IPS-11a (cell line): ENCODE data around the gene AQP3.
"Not testable (repeated sequence)": the region's sequence is repeated elsewhere in the genome, so short reads cannot be mapped to it uniquely, and the experiment has no call there.

Experiments used
- H3K4me3 ChIP-seq: one replicate; pipeline ENCODE4 v1.5.1; 2013; ENCODE audit warnings: low read depth, low read length, control low read depth

AQP3 gene

DNA sequence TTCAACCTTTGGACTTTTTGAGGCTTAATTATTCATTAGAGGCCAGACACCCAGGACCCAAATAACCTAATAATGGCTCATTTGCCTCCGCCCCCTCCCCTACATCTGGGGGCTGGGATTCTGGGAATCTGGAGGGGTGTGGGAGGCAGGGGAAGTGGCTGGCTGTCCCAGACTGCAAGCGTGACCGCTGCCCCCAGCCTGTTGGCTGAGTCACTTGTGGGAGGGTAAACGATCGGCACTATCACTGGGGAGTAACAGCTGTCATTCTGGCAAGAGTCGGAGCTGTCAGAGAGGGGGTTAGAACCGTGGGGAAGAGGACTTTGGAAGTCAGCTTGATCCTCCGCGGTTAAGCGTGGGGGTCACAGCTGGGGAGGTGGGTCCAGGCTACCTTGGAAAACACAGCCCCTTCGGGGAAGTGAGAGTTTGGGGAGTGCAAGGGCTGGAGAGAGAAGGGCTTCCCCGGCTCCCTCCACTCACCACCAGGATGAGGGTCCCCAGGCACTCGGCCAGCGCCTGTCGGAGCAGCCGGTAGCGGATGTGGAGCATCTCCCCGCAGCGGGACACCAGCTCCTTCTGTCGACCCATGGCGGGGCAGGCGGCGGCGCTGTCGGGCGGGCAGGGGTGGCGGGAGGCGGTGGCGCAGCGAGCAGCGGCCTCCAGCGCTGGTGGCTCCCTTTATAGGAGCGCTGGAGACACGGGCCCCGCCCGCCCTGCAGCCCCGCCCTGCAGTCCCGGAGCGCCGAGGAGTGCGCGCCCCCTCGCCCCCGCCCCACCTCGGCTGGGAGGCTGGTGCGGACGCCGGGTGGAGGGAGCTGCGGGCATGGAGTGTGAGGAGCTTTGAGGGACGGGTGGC, at the start of gene AQP3:
TSS of gene AQP3 (minus strand) at position 648 of the 853 bp plus-strand sequence. CDS start at position 585, 63 bp downstream.
- peak within 1 kb of the TSS; percentile 24 for H3K4me3 ChIP-seq

DNA sequence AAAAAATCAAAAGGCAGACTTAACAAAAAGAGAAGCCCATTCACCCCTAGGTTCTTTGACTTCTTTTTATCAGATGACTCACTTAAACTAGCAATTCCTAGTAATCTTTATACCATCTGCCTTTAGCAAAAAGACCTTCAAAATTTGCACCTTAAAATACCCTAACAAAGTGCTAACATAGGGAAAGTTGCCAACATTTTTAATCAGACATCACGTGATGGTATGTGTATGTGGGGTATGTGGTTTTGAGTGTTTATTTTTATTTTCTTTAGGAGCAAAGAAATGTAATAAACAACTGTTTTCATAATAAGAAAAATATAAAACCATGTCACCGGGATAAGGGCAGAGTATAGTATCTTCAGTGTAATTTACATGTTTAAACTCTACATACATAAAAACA, 46.4 kb upstream of the AQP3 start:
- H3K4me3 ChIP-seq, result not testable (repeated sequence)

DNA sequence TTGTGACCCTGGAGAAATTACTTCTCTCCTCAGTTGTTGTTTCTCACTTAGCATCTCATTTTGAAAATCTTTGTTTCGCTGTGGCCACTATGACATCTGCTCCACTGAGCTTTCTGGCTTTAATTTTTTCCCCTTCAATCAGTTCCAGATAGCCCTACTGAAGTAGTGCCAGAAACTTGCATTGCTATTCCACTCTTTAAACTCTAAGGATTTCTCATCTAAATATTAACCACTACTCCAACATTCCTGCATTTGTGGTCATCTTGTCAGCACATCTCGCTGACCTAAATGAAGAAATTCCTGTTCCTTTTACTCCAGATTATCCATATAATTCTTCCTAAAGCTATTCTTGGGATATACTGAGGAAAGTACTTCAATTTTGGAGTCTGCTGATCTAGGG, 41.7 kb upstream of the AQP3 start:
- no peak overlapping the region for H3K4me3 ChIP-seq

DNA sequence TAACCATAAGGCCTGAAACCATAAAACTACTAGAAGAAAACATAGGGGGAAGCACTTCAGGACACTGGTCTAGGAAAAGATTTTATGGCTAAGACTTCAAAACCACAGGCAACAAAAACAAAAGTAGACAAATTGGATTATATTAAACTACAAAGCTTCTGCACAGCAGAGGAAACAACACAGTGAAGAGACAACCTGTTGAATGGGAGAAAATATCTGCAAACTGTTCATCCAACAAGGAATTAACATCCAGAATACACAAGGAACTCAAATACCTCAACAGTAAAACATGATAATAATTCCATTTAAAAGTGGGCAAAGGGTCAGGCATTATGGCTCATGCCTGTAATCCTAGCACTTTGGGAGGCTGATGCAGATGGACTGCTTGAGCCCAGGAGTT, 37.9 kb upstream of the AQP3 start:
- H3K4me3 ChIP-seq, result not testable (repeated sequence)

DNA sequence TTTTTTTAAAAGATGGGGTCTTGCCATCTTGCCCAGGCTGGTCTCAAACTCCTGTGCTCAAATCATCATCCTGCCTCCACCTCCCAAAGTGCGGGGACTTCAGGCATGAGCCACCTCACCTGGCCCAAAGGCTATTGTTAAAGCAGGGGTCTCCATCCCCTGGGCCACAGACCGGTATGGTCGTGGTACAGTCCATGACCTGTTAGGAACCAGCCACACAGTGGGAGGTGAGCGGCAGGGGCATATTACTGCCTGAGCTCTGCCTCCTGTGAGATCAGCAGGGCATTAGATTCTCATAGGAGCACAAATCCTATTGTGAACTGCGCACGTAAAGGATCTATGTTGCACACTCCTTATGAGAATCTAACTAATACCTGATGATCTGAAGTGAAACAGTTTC, 33.6 kb upstream of the AQP3 start:
- H3K4me3 ChIP-seq, result no peak overlapping the region

DNA sequence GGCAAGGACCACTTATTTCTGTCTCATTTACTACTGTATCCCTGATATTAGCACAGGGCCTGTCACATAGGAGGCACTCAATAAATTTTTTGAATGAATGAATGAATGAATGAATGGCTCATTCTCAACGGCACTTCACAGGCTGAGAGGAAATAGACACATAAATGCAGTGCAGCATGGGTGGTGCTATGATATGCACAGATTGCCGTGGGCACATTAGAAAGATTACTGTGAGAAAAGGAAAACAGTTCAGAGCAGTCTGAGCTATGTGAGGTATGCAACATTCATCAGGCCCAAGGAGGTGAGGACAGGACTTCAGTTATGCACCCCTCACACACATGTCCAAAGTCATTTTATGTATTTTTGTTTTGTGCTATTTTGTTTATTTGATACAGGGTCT, 32.7 kb upstream of the AQP3 start:
- no peak overlapping the region for H3K4me3 ChIP-seq

DNA sequence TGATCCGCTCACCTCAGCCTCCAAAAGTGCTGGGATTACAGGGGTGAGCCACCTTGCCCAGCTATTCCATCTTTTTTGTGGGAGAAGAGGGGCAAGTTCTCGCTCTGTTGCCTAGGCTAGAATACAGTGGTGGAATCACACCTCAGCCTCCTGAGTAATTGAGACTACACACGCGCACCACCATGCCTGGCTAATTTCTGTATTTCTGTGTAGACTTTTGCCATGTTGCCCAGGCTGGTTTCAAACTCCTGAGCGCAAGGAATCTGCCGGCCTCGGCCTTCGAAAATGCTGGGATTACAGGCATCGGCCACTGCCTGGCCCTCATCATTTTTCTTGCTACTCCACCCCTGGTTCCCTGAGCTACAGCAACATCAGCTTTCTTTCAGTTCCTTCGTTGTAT, 29.1 kb upstream of the AQP3 start:
- no peak overlapping the region for H3K4me3 ChIP-seq

DNA sequence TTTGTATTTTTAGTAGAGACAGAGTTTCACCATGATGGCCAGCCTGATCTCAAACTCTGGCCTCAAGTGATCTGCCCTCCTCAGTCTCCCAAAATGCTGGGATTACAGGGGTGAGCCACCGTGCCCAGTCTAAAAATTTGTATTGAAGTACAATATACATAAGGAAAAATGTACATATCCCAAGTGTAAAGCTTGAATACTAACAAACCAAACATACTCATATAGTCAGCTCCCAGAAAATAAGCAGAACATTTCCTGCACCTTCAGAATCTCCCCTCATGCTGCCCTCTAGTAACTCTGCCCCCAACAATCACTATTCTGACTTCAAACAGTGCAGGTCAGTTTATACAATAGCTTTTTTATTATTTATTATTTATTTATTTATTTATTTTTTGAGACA, 28.0 kb upstream of the AQP3 start:
- no peak overlapping the region for H3K4me3 ChIP-seq

DNA sequence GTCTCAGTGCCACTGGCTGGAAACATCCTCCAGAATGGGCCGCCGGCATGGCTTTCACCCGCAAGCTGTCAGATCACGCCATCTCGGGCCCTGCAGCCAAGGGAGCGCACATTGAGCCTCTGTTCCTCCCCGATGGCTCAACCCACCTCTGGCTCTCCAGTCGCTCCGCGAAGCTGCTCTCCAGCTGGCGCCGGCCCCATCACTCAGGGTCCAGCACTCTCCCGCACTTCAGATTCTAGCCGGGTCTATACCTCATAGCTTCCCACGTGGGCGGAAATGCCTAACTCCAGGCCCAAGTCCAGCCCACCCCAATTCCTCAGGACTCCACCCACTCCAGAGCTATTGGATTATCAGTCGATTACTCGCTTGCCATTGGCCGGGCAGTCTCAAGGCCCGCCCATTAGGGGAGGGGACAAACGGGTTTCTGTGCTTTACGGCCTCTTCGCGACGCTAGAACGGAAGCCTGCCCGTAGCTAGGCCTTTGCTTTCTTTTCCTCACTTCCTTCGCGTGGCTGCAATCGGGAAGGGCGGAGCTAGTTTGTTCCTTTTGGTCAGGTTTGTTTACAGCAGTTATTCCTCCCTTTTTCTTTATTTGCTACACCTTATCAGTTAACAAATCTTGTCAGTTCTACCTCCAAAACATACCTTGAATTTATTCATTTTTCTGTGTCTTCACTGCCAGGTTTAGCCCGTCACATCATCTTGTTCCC, 26.4 kb upstream of the AQP3 start, which contains the start of gene NOL6:
TSS of gene NOL6 (minus strand) at position 282 of the 710 bp plus-strand sequence. CDS start at position 200, 82 bp downstream.
- H3K4me3 ChIP-seq, result peak within 1 kb of the TSS; percentile 98

DNA sequence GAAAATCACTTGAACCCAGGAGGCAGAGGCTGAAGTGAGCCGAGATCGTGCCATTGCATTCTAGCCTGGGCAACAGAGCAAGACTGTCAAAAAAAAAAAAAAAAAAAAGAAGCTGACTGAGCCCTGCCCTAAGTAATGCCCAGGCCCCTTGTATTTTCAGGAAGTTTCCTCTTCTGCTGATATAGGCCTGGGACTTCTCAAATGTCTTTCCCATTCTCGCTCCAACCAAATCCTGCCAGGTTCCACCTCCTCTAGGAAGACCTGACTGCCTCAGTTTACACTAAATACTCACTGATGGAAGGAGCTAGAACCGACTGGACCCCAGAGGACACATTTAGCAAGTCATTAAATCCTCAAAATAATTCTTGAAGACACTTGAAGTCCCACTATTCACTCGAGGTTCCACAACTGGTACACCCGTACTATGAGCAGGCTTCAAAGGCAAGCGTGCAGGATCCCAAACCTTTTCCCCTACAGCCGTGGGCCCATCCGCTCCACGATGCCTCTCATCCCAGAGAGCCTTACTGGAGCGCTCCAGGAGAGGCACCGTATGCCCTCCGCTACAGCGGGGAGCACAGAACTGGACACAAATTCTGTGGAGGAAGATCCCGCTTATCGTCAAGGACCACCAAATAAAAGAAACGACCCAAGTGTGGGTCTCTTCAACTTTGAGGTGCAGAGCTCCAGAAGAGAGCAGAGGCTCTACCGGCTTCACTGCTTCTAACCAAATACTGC, 25.7 kb upstream of the AQP3 start:
- H3K4me3 ChIP-seq, result peak overlapping the region; percentile 98

DNA sequence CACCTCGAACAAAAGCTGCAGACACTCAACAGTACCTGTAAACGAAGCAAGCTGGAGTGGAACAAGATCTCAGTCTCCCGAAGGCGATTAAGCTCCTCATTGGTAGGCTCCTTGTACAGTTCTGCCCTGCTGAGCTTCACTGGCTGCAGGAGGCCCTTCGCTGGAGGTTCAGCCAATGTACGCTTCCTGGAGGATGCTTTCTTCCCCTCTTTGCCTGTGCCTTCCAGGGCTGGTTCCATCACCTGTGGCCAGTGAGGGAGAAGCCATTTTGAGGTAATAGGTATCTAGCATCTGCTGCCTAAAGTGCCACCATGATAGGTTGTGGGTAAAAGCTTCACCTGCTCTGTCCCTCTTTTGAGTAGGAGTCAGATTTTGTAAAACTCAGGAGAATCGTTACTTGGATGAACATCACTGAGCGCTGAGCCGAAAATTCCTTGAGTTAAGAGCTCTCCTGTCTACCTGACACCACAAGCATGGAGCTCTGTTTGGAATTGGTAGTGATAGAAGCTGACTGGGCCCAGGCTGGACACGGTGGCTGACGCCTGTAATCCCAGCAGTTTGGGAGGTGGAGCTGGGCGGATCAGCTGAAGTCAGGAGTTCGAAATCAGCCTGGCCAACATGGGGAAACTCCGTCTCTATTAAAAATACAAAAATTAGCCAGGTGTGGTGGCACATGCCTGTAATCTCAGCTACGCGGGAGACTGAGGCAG, 24.9 kb upstream of the AQP3 start:
- H3K4me3 ChIP-seq, result no peak overlapping the region

DNA sequence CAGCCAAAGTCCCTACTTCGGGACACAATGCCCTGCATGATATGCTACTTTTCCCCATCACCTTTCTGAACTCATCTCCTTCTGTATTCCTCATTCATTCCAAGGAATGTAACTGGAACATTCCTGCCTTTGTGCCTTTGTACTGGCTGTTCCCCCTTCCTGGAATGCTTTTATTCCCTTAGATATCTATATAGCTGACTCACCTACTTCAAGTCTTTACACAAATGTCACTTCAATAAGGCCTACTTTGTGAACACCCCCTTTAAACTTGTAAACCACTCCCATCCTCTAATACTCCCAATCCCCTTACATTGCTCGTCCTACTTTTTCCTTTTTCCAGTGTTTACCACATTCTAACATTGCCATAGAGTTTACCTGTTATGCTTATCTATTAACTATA, 24.0 kb upstream of the AQP3 start:
- H3K4me3 ChIP-seq, result no peak overlapping the region

DNA sequence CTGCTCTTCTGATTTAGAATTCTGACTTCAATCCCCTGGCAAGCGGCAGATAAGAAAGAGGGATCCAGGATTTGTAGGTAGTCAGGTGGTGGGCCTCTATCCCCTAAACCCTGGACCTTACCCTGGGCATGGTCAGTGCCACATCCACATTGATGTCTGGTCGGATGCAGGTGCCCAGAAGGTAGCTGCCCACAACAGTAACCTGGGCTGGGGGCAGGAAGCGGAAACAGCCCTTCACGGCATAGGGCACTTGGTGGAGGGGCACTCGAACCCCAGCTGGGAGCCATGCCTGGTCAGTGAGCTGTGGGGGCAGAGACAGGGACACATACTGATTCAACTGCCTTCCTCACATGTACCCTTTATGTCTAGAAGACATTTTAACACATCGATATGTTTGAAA, 22.5 kb upstream of the AQP3 start:
- no peak overlapping the region for H3K4me3 ChIP-seq

DNA sequence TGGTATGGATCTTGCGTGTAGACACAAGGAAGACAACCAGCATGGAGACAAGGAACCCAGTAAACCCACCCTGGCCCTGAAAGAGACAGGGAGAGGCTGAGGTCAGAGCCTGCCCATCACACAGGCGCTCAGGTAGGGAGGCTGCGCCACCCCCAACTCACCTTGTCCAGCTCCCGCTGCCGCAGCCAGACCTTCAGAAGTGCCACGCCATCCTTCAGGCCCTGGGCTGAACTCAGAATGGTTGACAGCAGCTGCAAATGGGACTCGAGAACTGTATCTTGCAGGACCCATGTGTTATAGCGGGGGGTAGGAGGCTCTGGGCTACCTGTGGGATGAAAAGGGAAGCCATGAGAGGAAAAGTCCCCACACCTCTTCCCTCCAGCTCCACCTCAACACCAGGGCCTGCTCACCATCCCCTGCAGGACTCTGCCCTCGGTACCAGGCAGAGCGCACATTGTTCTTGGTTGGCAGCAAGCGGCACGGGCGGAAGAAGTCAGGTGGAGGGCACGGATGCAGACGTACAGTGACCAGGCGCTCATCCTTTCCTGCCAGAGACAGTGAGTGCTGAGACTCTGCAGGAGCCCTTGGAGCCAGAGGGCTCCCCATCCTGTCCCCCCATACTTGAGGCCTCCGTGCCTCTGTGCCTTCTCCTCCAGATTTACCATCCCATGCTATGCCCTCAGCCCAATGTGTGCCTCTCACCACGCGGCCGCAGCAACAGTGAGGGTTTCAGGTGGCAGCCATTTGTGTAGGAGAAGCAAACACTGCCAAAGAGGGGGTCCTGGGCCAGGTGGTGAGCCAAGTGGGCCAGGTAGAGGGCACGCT, 21.6 kb upstream of the AQP3 start:
- H3K4me3 ChIP-seq, result no peak overlapping the region

DNA sequence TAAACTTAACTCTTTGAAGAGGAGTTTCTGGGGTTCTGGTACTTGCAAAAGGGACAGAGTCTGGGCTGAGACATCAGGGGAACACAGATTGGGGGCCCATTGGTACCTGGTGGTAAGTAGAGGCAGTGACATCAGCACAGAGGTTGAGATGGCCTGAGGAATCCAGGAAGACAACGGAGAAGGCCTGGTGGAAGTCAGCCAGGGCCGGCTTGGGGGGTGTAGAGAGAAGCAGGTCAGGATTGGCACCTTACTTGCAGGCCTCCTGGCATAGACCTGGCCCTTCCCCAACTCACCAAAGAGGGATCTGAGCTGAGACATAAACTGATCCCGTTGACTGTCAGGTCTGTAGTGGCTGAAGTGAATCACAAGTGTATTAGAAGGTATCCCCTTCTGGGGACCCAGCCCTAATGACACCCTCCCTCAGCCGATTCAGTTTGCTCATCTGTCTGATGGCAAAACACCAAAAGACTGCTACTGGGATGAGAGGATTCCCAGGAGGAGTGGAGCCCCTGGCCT, 20.9 kb upstream of the AQP3 start:
- H3K4me3 ChIP-seq, result no peak overlapping the region

DNA sequence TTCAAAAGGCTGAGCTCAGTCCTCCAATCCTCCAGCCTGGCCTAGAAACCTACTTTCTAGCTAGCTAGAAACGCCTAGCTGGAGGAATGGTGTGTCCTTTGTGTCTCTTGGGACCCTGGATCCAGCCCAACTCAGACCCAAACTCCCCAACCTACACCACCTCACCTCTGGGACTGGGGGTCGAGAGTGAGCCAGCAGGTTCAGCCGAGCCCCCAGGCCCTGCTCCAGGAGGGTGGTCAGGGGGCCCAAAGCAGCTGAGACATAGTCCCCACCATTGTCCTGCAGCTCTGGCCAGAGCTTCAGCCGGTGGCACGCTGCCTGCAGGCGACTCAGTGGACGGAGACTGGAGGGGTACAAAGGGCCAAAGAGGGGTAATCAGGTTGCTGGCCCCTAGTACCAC, 20.1 kb upstream of the AQP3 start:
- no peak overlapping the region for H3K4me3 ChIP-seq

DNA sequence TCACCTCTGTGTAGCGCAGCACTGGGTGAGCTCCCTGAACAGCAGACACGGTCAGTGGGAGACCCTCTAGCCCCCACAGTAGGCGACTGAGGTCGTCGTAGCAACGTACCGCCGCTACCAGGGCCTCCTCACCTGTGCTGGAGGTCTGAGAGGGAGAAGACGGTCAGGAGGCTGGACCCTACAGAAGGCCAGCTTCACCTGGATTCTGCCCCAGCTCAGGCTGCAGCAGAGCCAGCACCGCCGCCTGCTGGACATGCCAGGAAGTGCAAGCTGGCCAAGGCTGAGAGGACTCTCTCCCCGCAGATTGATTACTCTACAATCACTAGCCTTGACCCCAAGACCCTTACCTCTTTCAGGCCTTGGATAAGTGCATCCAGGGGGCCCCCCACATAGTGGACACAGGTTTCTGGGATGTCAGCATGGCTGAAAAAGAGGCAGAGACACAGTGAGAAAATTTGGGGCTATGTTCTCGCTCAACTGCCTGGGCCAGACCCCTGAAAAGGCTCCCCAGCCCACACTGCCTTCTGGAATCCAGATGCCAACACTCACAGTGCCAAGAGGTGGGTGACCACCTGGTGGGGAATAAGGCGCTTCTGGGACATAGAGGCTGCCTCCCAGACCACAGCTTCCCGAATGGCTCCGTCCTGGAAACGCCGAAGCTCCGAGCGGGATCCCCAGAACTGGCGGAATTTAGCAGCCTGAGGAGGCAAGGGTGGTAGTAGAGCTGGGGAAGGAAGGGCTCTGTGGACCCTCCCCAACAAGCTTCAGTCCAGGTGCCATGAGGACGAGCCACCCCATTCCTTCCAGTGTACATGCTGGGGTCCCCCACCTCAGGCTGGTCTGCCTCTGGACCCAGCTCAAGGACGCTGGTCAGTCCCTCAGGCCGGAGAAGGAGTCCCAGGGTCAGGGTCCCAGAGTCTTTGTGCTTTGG, 19.4 kb upstream of the AQP3 start:
- H3K4me3 ChIP-seq, result no peak overlapping the region

DNA sequence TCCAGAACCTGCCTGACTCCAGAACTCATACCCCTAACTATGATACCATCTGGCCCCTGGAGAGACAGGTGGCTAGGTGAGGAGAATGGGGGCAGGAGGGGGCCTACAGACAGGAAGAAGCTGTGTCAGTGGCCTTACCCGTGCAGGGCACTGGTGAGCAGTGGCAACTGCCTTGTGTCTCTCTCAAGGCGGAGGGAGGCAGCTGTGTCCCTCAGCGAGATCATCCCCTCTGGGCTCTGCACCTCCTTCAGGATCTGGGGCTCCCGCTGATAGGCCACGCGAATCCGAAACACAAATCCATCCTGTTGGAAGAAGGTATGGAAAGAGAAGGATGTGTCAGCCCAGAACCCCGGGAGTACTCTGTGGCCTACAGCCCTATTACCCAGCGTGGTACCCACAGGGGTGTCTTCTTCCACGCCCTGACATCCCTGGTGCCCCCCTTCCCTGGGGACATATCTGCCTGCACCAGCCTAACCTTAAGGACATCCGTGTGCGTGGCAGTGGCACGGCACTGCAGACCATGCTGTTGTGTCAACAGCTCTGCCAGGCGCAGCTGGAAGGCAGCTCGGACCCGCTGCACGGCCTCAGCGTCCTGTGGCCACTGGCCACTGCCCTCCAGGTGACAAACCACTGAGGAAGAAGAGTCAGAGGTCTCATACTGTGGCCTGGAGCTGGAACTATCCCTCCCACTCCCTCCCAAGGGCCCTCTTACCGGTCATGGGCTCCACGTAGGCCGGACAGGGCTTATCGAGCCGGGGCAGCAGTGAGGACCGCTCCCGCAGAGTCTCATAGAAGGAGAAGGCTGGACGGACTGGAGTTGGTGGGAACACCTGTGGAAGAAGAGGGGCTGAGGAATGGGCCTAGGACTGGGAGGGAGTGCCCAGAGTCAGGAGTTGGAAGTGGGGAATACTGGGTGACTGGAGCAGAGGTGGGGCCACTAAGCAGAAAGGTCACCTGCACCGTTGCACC, 18.5 kb upstream of the AQP3 start:
- no peak overlapping the region for H3K4me3 ChIP-seq
